K562 (cell line): ENCODE results near the gene CFD. TPM values are rescaled to one million over a fixed set of nuclear protein-coding genes. Genes with fewer than 3 reads are reported as not detected.

Experiments
- CREB3 ChIP-seq: fragments of 450-650 bp; conservative IDR thresholded peaks from 2 replicates; pipeline ENCODE4 v1.6.1; 2016; ENCODE audit warnings: missing genetic modification characterization, low read depth, mild to moderate bottlenecking, missing compliant biosample characterization, moderate library complexity
- ELK1 ChIP-seq: sonication (generic); formaldehyde crosslinking; IDR thresholded peaks from 2 replicates; pipeline ENCODE4 v1.8.1; 2022; ENCODE audit warnings: missing genetic modification reagents
- ESRRB ChIP-seq: fragments of 250-450 bp; sonication (Bioruptor Pico); IDR thresholded peaks from 2 replicates; pipeline ENCODE4 v1.5.0; 2020; ENCODE audit warnings: mild to moderate bottlenecking, moderate library complexity, borderline replicate concordance
- FUS ChIP-seq: fragments of 200-400 bp; formaldehyde crosslinking; optimal IDR thresholded peaks from 2 replicates; pipeline ENCODE3; 2017; ENCODE audit warnings: low read depth, low read length
- HDAC8 ChIP-seq: fragments of 450-650 bp; IDR thresholded peaks from 2 replicates; pipeline ENCODE4 v1.6.1; 2016; ENCODE audit warnings: mild to moderate bottlenecking, missing genetic modification characterization, moderate library complexity, missing compliant biosample characterization
- HOMEZ ChIP-seq: fragments of 250-450 bp; sonication (Bioruptor Pico); IDR thresholded peaks from 2 replicates; pipeline ENCODE4 v1.4.0; 2020; ENCODE audit warnings: mild to moderate bottlenecking, moderate library complexity
- KAT2B ChIP-seq: IDR thresholded peaks from one replicate; pipeline ENCODE4 v1.6.1; 2012; ENCODE audit warnings: low read depth, mild to moderate bottlenecking, control low read depth, inconsistent platforms, low read length, moderate library complexity
- MYNN ChIP-seq, 2 experiments: sonication (generic); formaldehyde crosslinking in 1 of 2; IDR thresholded peaks; 2 replicates each; pipeline versions ENCODE4 v1.5.0 to v1.6.1; 2016 to 2020; ENCODE audit warnings: antibody characterized with exemption in 1 of 2, missing genetic modification reagents in 1 of 2
- NCOR1 ChIP-seq: fragments of 450-650 bp; IDR thresholded peaks from 2 replicates; pipeline ENCODE4 v1.6.1; 2016; ENCODE audit warnings: mild to moderate bottlenecking, moderate library complexity
- PHTF2 ChIP-seq: fragments of 250-450 bp; sonication (Bioruptor Pico); IDR thresholded peaks from 2 replicates; pipeline ENCODE4 v1.5.0; 2021; ENCODE audit warnings: mild to moderate bottlenecking
- POLR2A ChIP-seq: fragments of 450-650 bp; conservative IDR thresholded peaks from 2 replicates; pipeline ENCODE4 v1.6.1; 2016
- SOX6 ChIP-seq: fragments of 450-650 bp; IDR thresholded peaks from 2 replicates; pipeline ENCODE4 v1.6.1; 2014; ENCODE audit warnings: mild to moderate bottlenecking
- STAT5B ChIP-seq: fragments of 250-450 bp; sonication (Bioruptor Pico); IDR thresholded peaks from 2 replicates; pipeline ENCODE4 v1.8.0; 2021; ENCODE audit warnings: mild to moderate bottlenecking, inconsistent platforms
- WHSC1 ChIP-seq: IDR thresholded peaks from one replicate; pipeline ENCODE4 v1.6.1; 2012; ENCODE audit warnings: low read length, control low read depth, inconsistent platforms
- ZNF318 ChIP-seq, 2 experiments: fragments of 450-650 bp; IDR thresholded peaks; 2 replicates each; pipeline ENCODE4 v1.6.1; 2016; ENCODE audit warnings: mild to moderate bottlenecking in 2 of 2, borderline replicate concordance in 1 of 2, low read depth in 1 of 2, moderate library complexity in 1 of 2
- polyA plus RNA-seq, 8 experiments: library from polyadenylated mRNA; depleted of rRNA in 4 of 8; stranded (reverse) in 5 of 8; unstranded in 3 of 8; fragments of >200 nt; fragmentation: Nextera tagmentation in 2 of 8; fragmentation: Illumina TruSeq in 1 of 8; extraction: Ambion mirVana in 2 of 8; extraction: Trizol in 1 of 8; gene quantifications; 2 replicates each; pipeline versions ENCODE4 v1.2.1 to v1.2.3, GENCODE V29; 2011 to 2014; ENCODE audit warnings: inconsistent platforms in 1 of 8, missing spikeins in 1 of 8
- total RNA-seq, 7 experiments: library from RNA; depleted of rRNA in 6 of 7; stranded (reverse); fragments of >200 nt in 6 of 7; fragmentation: Illumina TruSeq in 2 of 7; extraction: Trizol in 2 of 7; gene quantifications; 2 replicates each; pipeline versions ENCODE4 v1.2.1 to v1.2.3, GENCODE V29; 2011 to 2021; ENCODE audit warnings: low replicate concordance in 1 of 7

The CFD gene
- total and polyA plus RNA-seq, 9 of the 15 experiments (the other 6 are each of a cell fraction or from before 2014, with no cell fraction given) = 0.52 to 59.4 (median 7.6) TPM

- no peak for TF ChIP-seq ZNF318 (IDR thresholded peaks at IDR 0.05; ENCODE audit: borderline replicate concordance in 1 of 2, low read depth in 1 of 2)
- TF ChIP-seq POLR2A = no peak
- TF ChIP-seq KAT2B = no peak
- no peak for TF ChIP-seq MYNN (IDR thresholded peaks at IDR 0.05)
- TF ChIP-seq MYNN (CRISPR knock-in tag; IDR thresholded peaks at IDR 0.05) = no peak
- no peak for TF ChIP-seq STAT5B
- no peak for TF ChIP-seq FUS
- no peak for TF ChIP-seq CREB3 (tag)
- no peak for TF ChIP-seq NCOR1
- TF ChIP-seq HOMEZ = no peak
- TF ChIP-seq PHTF2 (CRISPR knock-in tag) = no peak
- no peak for TF ChIP-seq ELK1
- TF ChIP-seq SOX6 = no peak
- no peak for TF ChIP-seq HDAC8 (tag)
- TF ChIP-seq ESRRB (CRISPR knock-in tag) = no peak
- TF ChIP-seq WHSC1 = no peak
These were observed 6.4 kb upstream of the CFD start (continued) for GRCh38 chr19:853014-853585.
